ENCODE results near the gene WRAP73.

The WRAP73 gene

DNA sequence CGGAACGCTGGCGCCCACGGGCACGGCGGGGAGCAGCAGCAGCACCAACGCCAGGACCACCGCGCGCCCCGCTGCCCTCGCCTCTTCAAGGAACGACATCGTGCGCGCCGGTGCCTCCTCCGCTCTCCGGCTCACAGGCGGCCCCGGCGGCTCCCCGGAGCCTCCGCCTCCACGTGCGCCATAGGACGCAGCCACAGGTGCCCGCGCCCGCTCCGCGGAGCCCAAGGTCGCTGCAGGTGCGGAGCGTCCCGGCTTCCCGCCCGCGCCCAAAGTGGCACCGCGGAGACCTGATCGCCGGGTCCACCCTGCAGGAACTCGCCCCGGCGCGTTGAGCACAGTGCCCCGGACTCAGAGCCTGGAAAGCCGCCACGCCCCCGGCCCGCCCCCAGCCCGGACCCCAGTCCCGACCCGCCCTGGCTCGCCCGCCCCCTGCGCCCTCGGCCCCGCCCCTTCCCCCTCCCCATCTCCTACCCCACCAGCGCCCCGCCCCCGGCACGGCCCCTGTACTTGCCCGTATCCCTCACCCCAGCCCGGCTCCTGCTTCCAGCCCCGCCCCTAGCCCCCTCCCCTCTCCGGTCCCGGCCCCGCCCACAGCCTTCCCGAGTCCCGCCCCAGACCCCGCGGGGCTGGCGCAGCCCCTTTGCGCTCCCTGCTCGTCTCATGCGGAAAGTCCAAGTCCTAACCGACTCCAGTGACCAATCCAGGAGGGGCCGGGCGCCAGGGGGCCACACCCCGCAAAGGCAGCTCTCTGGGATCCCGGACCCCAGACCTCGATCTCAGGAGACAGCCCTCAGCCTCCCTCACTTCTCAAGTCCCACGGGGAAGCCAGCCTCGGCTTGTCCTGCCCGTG is 38.5 kb downstream of the WRAP73 start, which contains the start of gene MEGF6:
Gene MEGF6, minus strand, starts transcription at position 339 of the 850 bp plus-strand sequence. Its CDS starts 240 bp downstream, at position 99.
- peak; percentile 39 to 71 (median 40) for DNase-seq (ENCODE audit: low read depth in 3 of 3)

DNA sequence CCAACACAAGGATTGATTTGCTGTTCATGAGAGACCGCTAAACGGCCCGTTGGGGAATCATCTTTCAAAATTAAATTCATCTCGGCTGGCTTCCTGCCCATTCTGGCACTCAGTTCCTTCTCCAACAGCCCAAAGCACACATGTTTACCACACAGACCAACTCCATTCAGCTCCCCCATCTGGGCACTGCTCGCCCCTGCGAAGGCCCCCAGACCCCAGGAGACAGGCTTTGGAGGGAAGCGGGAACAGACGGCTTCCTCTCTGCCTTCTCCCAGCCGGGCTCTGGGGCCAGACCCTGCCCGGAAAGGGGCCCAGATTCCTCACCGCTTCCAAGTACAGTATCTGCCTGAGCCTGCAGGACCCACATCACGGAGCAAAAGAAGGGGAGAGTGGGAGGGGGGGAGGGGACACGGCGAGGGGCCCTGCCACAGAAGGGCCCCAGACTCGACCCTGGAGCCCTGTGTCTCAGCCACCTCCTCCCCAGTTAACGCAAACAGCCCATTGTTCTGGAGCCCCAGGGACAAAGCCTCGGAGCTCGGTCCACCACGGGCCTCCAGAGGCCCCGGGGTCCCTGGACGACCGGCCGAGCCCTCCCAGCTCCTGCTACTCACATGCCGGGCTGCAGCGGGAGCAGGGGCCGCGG is 39.3 kb downstream of the WRAP73 start:
- no peak for DNase-seq (ENCODE audit: low read depth in 3 of 3)

DNA sequence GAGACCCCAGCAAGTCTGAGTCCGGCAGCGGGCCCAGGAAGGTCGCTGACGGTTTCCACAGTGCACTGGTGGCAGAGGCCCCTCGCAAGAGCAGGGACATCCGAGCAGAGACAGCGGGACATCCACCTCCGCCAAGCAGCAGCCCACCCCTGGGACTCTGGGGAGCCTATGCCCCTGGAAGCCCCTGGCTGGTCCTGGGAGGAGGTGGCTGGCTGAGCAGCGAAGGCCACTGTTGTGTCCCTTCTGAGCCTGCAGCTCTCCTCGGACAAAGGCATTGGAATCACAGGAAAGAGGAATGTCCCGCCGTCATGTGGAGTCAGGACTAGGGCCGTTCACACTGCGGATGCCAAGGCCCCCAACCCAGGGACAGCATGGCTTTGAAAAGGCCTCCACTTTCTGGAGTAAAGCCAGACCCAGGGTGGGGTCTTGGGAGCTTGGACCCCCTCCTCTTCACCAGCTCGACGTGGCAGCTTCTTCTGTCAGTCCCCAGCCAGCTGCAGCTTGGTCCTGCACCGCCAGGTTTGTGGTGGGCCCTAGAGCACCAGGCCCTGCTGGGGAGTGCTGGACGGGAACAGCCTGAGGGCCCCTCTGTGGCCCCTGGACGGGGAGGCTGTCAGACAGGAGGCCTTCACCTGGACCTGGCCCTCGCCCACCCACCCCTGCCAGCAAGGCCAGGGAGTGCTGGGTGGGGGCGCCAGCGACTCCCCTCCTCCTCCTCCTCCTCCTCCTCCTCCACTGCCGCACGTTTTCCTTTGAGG is 40.0 kb downstream of the WRAP73 start:
- DNase-seq (ENCODE audit: low read depth in 3 of 3), result no peak

DNA sequence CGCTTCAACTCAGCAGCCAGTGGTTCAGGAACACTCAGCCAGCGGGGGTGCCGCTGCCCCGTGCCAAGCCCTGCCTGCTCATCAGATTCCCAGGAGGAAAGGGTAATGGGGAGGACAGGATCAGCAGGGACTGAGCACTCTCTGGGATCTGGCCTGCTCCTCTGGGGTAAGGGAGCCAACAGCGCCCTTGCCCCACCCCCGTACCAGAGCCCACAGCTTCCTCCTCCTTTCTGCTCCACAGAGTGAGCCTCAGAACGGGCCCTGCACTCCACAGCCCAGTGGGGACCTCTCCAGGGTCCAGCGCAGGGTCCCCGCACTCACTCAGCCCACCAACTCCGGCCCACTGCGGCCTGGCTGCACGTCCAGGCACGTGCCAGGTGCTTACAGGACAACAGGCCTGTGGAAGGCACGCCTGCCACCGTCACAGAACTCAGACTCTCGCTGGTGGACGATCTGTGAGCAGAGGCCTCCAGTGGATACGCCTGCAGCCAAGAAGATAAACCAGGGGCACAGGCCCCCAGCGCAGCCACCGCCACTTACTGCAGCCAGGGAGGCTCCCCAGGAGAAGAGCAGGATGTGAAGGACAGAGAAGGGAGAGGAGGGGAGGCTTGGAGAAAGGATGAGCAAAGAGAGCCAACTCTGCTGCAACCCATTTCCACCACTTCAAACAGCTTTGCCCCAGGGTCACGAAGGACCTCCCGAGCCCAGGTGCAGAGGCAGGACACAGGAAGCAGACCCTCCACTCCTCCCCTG is 40.7 kb downstream of the WRAP73 start:
- no peak for DNase-seq (ENCODE audit: low read depth in 3 of 3)

DNA sequence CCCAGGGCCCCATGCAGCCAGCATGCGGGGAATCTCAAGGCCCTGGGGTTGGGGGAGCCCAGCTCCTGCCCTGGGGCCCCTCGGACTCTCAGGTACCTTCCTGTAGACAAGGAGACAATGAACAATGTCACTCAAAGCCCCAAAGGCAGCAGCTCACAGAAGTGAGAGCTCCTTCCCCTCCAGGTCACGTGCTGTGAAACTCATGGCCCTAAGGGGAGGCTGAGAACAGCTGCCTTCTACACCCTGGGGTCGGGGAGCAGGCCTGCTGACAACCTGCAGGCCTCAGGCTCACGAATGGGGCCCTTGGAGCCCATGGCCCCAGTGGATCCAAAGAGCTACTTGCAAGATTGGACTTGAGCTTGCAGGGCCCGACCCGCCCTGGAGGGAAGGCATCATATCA is 41.7 kb downstream of the WRAP73 start:
- DNase-seq (ENCODE audit: low read depth in 3 of 3), result no peak

DNA sequence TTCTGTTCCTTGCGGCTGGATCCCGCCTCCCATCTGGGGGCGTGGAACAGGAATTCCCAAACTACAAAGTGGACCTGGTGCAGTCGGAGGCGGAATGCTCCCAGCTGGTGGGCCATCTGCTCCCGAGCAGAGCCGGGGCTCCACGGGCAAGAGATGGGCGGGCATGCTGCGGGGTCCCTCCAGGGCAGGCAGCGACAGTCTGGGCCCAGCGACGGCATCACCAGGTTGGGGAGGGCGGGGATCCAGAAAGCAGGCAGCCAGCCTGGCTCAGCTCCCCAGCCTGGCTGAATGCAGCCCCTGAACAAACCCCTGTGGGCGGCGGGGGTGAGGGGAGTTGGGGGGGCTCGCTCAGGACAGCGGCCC is 42.2 kb downstream of the WRAP73 start:
- no peak for DNase-seq (ENCODE audit: low read depth in 3 of 3)

DNA sequence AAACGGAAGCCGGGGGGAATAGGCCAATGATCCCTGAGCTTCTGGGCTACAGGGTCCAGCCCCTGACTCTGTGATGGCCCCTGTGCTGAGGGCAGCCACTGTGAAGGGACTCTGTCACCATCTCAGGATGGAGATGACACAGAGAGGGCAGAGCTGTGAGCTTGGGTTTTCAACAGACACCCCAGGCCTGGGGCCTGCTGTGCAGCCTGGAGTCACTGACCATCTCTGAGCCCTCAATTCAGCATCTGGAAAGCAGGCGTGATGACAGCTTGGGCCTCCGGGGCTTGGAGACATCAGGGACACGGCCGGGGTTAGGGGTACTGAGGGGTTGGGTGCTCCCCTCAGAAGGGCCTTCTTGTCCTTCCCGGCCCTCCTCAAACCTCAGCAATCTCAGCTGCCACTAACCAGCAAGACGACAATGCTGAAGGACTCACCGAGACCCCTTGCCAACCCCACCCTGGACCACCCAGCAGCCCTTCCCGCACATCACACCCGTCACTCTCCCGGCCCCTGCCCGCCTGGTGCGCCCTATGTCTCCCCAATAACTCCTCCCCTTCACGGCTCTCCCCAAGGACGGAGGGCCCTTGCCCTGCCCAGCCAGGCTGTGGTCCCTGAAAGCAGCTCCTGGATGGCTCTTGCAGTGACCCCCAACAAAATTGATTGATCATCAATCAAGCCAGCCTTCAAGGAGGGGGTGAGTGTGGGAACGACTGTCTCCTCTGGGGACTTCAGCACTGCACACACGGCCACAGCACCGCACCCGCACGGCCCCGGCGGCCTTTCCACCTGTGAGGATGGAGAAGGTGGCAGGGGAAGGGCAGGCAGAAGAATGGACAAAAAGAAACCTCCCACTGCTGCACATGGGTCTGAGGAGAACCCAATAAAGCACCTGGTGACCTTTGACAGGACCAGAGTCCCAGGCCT is 42.9 kb downstream of the WRAP73 start:
- no peak for DNase-seq (ENCODE audit: low read depth in 3 of 3)

DNA sequence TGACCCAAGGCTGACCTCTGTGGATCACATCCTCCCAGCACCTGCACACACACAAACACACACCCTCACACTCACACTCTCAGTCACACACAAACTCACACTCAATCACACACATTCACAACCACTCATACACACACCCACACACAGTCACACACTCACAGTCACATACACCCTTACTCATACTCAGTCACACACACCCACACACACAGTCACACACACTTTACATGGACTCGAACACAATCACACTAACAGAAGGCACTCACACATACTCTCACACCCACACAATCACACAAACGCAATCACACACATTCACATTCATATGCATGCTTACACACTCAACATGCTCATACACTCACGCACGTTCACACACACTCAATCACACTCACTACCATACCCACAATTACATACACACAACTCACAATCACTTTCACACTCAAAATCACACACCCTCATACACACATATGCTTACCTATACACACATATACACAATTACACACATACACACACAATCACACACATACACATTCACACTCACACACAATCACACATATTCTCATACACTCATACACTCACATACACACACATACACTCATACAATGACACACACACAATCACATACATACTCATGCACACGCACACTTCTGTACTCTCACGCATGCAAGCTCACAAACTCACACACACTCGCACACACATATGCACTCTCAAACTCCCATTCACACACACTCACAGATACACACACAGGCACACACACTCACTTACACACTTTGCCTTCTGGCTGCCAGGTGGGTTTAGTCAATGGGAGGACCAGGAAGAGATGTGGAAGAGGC is 44.7 kb downstream of the WRAP73 start:
- DNase-seq (ENCODE audit: low read depth in 3 of 3), result no peak

DNA sequence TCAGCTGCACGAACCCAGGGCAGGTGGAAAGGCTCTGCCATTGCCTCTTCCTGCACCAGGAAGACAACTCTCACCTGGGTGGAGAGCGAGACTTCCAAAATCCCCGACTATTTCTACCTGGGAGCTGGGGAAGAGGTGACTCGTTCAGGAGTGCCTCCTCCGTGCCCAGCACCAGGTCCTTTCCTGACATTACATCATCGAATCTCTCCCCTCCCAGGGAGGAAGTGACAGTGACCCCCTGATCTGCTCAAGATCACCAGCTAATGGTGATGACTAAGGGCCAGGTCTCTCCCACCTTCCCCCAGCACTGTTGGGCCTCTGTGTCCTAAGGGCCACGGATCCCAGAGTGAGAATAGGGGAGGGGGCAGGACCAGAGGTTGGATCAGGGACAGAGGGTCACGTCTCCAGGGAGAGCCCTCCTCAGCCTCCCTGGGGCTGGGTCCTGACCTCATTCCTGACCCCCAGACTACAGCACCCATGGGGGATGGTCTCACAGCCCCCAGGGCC is 45.4 kb downstream of the WRAP73 start:
- no peak for DNase-seq (ENCODE audit: low read depth in 3 of 3)

DNA sequence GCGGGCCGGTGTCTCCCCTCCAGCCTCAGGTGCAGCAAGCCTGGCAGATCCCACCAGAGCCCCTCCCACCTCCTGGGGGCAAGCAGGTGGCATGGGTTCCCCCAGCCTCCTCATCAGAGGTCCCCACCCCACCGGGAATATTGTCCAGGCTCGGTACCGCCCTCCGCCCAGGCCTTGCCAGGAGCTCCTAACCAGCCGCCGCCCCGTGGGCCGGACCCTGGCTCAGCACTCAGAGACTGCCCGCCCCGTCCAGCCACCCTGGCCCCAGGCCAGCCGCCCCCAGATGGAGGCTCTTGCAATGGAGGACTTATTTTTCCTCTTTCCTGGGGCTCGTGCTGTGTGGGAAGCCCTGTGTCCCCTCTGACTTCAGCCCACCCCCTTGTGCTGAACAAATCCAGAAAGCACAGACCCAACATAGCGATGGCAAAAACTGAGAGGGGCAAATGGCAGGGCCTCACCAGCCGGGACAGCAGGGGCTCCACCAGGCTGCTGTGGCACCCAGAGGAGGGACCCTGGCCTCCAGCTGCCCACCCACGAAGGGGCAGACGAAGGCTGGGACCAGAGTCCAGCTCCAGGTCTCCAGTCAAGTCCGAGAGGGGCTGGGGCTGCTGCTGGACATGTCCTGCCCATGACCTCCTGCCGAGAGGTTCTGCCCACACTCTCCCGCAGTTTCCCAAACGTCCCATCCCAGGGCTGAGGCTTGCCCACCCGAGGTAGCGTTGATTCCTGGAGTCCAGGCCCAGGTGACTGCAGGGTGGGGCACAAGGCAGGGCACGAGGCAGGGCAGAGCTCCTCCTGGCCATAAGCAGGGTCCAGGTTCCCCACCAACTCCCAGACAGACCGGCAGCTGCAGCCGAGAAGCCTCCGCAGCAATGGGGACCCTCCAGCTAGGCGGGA is 46.1 kb downstream of the WRAP73 start:
- no peak for DNase-seq (ENCODE audit: low read depth in 3 of 3)

DNA sequence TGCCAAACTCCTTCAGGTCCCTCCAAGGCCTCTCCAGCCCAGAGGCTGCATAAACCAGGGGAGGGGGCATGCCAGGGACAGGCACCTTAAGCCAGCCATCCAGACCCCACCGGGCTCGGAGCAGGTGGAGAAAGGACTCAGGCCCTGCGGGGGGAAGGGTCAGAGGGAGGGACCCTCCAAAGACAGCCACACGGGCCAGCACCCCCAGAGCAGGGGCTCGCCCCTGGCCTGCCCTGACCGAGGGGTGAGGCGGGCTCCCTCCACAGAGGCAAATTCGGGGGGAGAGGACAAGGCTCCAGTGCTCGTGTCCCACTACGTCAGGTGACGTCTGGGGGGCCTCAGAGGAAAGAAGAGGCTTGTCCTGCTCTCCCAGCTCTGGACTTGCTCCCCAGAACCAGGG is 46.7 kb downstream of the WRAP73 start:
- no peak for DNase-seq (ENCODE audit: low read depth in 3 of 3)

DNA sequence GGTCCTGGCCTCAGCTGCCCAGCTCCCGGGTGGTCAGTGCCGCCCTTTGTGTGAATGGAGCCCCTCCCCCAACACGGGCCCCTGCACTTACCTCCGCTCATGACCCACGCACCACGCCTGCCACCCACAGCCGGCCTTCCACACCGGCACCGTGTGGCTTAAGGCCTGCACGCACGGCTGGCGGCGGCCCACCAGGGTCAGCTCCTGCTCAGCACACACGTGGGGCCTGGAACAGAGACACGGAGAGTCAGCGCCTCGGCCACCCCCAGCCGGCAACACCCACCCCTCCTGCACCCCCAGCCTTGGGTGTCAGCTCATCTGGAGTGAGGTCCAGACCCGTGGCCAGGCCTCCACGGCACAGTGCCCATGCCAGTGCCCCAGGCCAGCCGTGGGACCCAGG is 47.5 kb downstream of the WRAP73 start:
- DNase-seq (ENCODE audit: low read depth in 3 of 3), result no peak

DNA sequence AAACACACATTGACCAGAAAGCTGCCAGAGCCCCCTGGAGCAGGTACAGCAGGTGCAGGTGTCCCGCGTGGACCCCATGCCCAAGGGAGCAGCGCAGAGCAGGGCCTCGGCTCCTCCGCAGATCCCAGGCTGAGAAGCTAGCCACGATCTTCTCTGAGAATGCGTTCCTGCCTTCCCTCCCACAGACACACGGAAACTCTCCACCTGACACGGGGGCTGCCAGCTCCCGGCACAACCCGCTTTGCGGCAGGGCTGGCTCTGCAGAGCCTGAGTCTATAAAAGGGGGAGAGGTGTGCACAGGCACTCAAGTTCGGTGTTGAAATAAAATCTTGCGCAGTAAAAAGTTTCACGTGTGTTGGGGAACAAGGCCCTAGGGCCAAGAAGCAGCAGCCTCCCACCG is 48.2 kb downstream of the WRAP73 start:
- no peak for DNase-seq (ENCODE audit: low read depth in 3 of 3)

DNA sequence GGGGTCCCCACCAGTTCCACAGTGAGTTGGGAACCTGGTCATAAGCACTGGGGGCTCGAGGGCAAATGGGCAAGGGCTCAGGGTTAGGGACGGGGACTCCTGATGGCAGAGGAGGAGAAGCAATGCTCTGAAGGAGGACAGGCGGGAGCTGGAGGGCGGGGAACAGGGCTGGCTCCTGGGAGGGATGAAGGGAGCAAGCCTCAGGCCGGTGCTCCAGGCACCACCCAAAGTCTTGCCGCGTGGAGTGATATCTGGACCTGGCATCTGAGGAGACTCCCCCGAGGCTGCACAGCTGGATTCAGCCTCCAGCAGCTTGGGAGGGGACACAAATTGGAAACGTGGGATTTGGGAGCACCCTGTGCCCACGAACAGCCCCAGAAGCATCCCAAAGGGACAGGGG is 49.5 kb downstream of the WRAP73 start:
- DNase-seq (ENCODE audit: low read depth in 3 of 3), result no peak

DNA sequence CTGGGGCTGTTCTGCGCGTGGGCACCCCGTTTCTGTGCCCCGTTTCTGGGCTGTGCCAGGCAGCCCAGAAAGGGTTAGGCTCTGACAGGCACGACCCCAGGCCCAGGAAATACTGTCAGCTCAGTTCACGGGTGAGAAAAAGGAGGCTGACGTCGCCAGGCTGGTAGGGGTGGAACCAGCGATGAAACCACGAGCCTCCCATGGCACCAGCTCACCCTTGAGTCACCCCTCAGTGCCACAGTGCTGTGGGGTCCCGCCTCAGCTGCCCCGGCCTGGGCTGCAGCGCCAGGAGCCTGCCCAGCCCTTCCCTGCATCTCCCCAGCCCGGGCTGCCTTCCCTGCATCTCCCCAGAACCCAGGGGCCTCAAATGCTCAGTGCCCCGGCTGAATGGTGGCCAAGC is 50.1 kb downstream of the WRAP73 start:
- no peak for DNase-seq (ENCODE audit: low read depth in 3 of 3)

DNA sequence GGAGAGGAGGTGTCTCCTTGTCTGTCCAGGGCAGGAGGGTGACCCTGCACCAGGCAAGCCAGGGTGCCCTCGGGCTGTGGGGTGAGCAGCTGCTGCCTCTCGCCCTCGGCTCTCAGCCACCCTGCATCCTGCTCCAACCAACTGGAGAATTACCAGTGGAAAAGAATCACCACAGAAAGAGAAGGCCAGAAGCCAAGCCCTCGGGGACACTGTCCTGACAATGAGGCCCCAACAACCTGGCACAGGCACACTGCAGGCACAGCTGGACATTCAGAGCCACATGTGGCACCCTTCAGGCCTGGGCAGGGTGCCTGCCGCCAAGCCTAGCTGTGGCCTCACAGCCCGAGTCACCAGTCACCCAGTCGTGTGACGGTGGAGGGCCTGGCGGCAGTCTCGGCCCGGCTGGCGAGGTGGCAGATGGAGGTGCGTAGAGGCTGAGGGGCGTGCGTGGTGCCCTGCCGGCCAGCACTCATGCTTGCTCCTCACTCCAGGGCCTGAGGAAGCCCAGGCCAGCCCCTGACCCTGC is 50.6 kb downstream of the WRAP73 start:
- DNase-seq (ENCODE audit: low read depth in 3 of 3), result no peak

DNA sequence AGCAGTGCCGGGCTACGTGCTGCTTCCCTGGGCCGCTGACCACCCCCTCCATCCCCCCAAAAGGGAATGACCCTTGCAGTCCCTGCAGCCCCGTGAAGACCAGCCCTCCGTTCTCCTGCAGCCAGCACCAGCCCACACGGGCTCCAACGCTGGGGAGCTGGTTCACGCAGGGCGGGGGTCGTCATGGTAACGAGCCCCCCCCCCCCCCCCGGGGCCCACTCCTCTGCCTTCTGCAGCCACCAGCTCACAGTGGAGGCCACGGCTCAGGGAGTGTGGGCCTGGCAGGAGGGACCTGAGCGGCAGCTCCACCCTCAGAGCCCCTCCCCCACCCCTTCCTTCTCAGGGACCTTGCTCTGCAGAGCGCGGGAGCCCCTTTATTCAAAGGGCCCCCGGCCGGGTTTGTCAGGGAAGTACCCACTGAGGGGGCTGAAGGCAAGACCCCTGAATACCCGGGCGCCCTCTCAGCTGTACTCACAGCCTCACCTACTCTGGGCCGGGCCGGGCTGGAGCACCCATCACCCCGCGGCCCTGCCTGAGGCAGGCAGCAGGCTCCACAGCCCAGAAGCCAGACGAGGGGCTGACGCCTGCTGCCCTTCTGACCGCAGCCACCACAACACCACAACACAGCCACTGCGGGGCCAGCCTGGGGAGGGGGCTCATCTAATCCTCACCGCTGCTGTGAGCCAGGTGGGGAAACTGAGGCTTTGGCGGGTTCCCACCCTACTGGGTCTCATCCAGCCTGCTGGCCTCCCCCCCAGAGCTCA is 51.2 kb downstream of the WRAP73 start:
- DNase-seq (ENCODE audit: low read depth in 3 of 3), result no peak

DNA sequence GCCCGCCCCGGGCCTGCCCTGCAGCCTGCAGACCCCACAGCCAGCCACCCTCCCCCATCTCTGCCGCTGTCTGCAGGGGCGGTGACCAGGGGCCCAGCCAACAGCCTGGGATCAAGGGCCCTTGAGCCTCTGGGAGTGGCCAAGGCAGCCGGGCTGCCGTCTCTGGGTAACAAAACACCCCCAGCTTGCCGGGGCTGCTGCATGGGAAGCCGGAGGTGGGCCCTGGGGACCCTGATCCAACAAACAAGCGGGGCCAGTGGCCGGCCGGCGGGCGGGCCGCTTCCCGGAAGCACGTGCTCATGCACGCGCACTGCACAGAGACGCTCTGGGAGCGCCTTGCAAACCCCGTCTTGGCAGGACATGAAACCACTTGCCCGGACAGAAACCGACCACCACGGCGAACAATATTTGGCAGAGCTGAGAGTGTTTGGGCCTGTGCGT is 51.8 kb downstream of the WRAP73 start:
- DNase-seq (ENCODE audit: low read depth in 3 of 3), result no peak

Data from stimulated activated CD4-positive, alpha-beta T cell treated with anti-CD3 and anti-CD28 coated beads, TNF-alpha, amount 100 ng/mL, for 24 hours (primary cell).